Lung (tissue), 12 donors: ENCODE measurements around the gene PLXDC1. TPM values are rescaled to one million over a fixed set of nuclear protein-coding genes. Genes with fewer than 3 reads are reported as not detected.

Experiments
- ATAC-seq: fragments of 200-7000 bp; cut with Tn5 transposase; one replicate; pipeline ENCODE4 v1.9.1; 2020; ENCODE audit warnings: moderate number of reproducible peaks; ENCODE audit not compliant: insufficient read depth, low FRiP score
- DNase-seq, 3 donors: peaks; one replicate each; pipeline ENCODE4 v3.0.0-alpha.2; 2013 to 2017
- H3K27ac ChIP-seq, 2 donors: one replicate each; pipeline ENCODE4 v1.5.1; 2013; ENCODE audit warnings: mild to moderate bottlenecking in 2 of 2, moderate library complexity in 2 of 2, control low read depth in 1 of 2, inconsistent platforms in 1 of 2, low read depth in 1 of 2, low read length in 1 of 2
- H3K27me3 ChIP-seq, 3 donors: one replicate each; pipeline ENCODE4 v1.5.1; 2013; ENCODE audit warnings: low read length in 2 of 3; ENCODE audit not compliant: control insufficient read depth in 3 of 3, insufficient read depth in 3 of 3
- H3K36me3 ChIP-seq, 4 donors: one replicate each; pipeline ENCODE4 v1.5.1; 2013; ENCODE audit warnings: low read length in 4 of 4, mild to moderate bottlenecking in 1 of 4, moderate library complexity in 1 of 4; ENCODE audit not compliant: control insufficient read depth in 4 of 4, insufficient read depth in 4 of 4
- H3K4me1 ChIP-seq, 5 donors: one replicate each; pipeline ENCODE4 v1.5.1; 2013; ENCODE audit warnings: low read length in 5 of 5, mild to moderate bottlenecking in 2 of 5, moderate library complexity in 1 of 5; ENCODE audit not compliant: control insufficient read depth in 5 of 5, insufficient read depth in 5 of 5
- H3K4me3 ChIP-seq: one replicate; pipeline ENCODE4 v1.5.1; 2013; ENCODE audit warnings: mild to moderate bottlenecking, control low read depth, moderate library complexity
- H3K9ac ChIP-seq, 2 donors: one replicate each; pipeline ENCODE4 v1.5.1; 2013; ENCODE audit warnings: low read length in 2 of 2, control low read depth in 1 of 2; ENCODE audit not compliant: insufficient read depth in 1 of 2
- H3K9me3 ChIP-seq, 4 donors: one replicate each; pipeline ENCODE4 v1.5.1; 2013; ENCODE audit warnings: low read length in 3 of 4, mild to moderate bottlenecking in 1 of 4, moderate library complexity in 1 of 4; ENCODE audit not compliant: control insufficient read depth in 4 of 4, insufficient read depth in 3 of 4
- WGBS, 2 donors: extraction: QIAGEN DNeasy Blood & Tissue Kit; methylation state at CpG; one replicate each; pipeline ENCODE4 v1.1.7; 2013; 5-methylcytosine and 5-hydroxymethylcytosine counted together
- polyA plus RNA-seq, 2 donors: library from polyadenylated mRNA; stranded (reverse); fragments of 200-250 nt; gene quantifications; one replicate each; pipeline ENCODE4 v1.2.1, GENCODE V29; 2013
- total RNA-seq, 2 donors: library from RNA; depleted of rRNA in 1 of 2; stranded (reverse); fragments of >200 nt in 1 of 2; gene quantifications; one replicate each; pipeline ENCODE4 v1.2.1, GENCODE V29; 2014 to 2021
- TF ChIP-seq, protein P1 (sequence below): IDR thresholded peaks from 2 replicates; pipeline ENCODE4 v1.5.1; 2012; ENCODE audit warnings: mild to moderate bottlenecking; ENCODE audit errors: control extremely low read depth, extremely low read depth
- donor health status: control.
- donor health status: control.
- donor health status: Bipolar disorder and iron deficiency.
- donor health status: healthy.
- donor health status: DM: yes; HTN: yes; CAD: no.

Gene PLXDC1
- total and polyA plus RNA-seq, 4 donors, result 1.7 to 7.3 (median 5.4) TPM

GRCh38 chr17:39110435-39111136 lies 40.9 kb downstream of the PLXDC1 start:
- Histone ChIP-seq H3K36me3 (no peaks in the 10 kb centered on the region), H3K27ac (no peak overlapping the region), H3K4me1 (peaks cover 0 to 5% (median 0%) of the 10 kb centered on the region in 5 donors), H3K9me3 (no peaks in the 10 kb centered on the region), H3K27me3 (no peaks in the 10 kb centered on the region), H3K9ac (no peak overlapping the region), H3K4me3 (no peak overlapping the region)
- DNase-seq (no peak), ATAC-seq (no peak)
- TF ChIP-seq, protein P1, sequence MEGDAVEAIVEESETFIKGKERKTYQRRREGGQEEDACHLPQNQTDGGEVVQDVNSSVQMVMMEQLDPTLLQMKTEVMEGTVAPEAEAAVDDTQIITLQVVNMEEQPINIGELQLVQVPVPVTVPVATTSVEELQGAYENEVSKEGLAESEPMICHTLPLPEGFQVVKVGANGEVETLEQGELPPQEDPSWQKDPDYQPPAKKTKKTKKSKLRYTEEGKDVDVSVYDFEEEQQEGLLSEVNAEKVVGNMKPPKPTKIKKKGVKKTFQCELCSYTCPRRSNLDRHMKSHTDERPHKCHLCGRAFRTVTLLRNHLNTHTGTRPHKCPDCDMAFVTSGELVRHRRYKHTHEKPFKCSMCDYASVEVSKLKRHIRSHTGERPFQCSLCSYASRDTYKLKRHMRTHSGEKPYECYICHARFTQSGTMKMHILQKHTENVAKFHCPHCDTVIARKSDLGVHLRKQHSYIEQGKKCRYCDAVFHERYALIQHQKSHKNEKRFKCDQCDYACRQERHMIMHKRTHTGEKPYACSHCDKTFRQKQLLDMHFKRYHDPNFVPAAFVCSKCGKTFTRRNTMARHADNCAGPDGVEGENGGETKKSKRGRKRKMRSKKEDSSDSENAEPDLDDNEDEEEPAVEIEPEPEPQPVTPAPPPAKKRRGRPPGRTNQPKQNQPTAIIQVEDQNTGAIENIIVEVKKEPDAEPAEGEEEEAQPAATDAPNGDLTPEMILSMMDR, result no peak
- WGBS, 2 donors, result 41 to 76% methylated on average over 19 of the region's 19 CpGs

GRCh38 chr17:39108461-39109375 lies 42.7 kb downstream of the PLXDC1 start:
- WGBS, 2 donors, result 84% methylated on average over 23 of the region's 23 CpGs
- Histone ChIP-seq H3K4me1 (peaks cover 0 to 7% (median 3%) of the 10 kb centered on the region in 5 donors), H3K9ac (no peak overlapping the region), H3K27ac (no peak overlapping the region), H3K4me3 (no peak overlapping the region), H3K36me3 (no peaks in the 10 kb centered on the region), H3K27me3 (no peaks in the 10 kb centered on the region), H3K9me3 (no peaks in the 10 kb centered on the region)
- TF ChIP-seq, protein P1, result no peak
- DNase-seq, result no peak
- no peak for ATAC-seq

- no peaks in the 10 kb centered on the region for H3K9me3 ChIP-seq
- no peaks in the 10 kb centered on the region for H3K36me3 ChIP-seq
- H3K4me1 ChIP-seq, result peaks cover 0 to 7% (median 3%) of the 10 kb centered on the region in 5 donors
- H3K9ac ChIP-seq, result no peak overlapping the region
- H3K27me3 ChIP-seq, result no peaks in the 10 kb centered on the region
- DNase-seq (no peak), ATAC-seq (no peak)
- WGBS, 2 donors, result 90 to 92% methylated on average over 8 of the region's 8 CpGs
- TF ChIP-seq, protein P1, result no peak
- H3K27ac ChIP-seq, result no peak overlapping the region
- H3K4me3 ChIP-seq, result no peak overlapping the region
Measured at GRCh38 chr17:39107973-39108372, 43.5 kb downstream of the PLXDC1 start.
